Esophagus muscularis mucosa (tissue), 4 donors: ENCODE results near the gene TNP1. TPM values are rescaled to one million over a fixed set of nuclear protein-coding genes. Genes with fewer than 3 reads are reported as not detected.

Source experiments
- DNase-seq: peaks from one replicate; pipeline ENCODE4 v3.0.0-alpha.2; 2017; ENCODE audit errors: extremely low spot score
- H3K27ac ChIP-seq, 4 donors: fragments of 200-600 bp; sonication (generic); replicated peaks in 1 of 4; 1 replicate in 3 of 4; 2 replicates in 1 of 4; pipeline ENCODE4 v1.5.1; 2016 to 2019; ENCODE audit warnings: mild to moderate bottlenecking in 1 of 4
- H3K27me3 ChIP-seq, 4 donors: fragments of 200-600 bp; sonication (generic); one replicate each; pipeline versions ENCODE4 v1.5.1 to v1.6.0; 2016 to 2019
- H3K36me3 ChIP-seq, 4 donors: fragments of 200-600 bp; sonication (generic); one replicate each; pipeline ENCODE4 v1.5.1; 2016 to 2019
- H3K4me1 ChIP-seq, 4 donors: fragments of 200-600 bp; sonication (generic); one replicate each; pipeline ENCODE4 v1.5.1; 2016 to 2019
- H3K4me3 ChIP-seq, 4 donors: fragments of 200-600 bp; sonication (generic); 1 replicate in 2 of 4; 2 replicates in 2 of 4; pipeline ENCODE4 v1.5.1; 2016 to 2019; ENCODE audit warnings: mild to moderate bottlenecking in 4 of 4, moderate library complexity in 1 of 4
- H3K9me3 ChIP-seq, 4 donors: fragments of 200-600 bp; sonication (generic); 1 replicate in 3 of 4; 2 replicates in 1 of 4; pipeline ENCODE4 v1.5.1; 2016 to 2019
- CTCF ChIP-seq, 3 experiments: fragments of 200-600 bp in 2 of 3; fragments of 450-650 bp in 1 of 3; sonication (generic) in 2 of 3; IDR thresholded peaks; one replicate each; pipeline ENCODE4 v1.5.1; 2017 to 2019; ENCODE audit warnings: antibody characterized with exemption in 3 of 3, mild to moderate bottlenecking in 2 of 3, moderate library complexity in 1 of 3
- EP300 ChIP-seq: sonication (generic); formaldehyde crosslinking; IDR thresholded peaks from one replicate; pipeline ENCODE4 v1.6.1; 2017; ENCODE audit warnings: antibody characterized with exemption
- POLR2A ChIP-seq: fragments of 450-650 bp; IDR thresholded peaks from one replicate; pipeline ENCODE4 v1.6.1; 2017; ENCODE audit warnings: antibody characterized with exemption, moderate library complexity, mild to moderate bottlenecking, low read depth
- POLR2AphosphoS5 ChIP-seq, 2 donors: sonication (generic); formaldehyde crosslinking; IDR thresholded peaks; one replicate each; pipeline ENCODE4 v1.6.1; 2017; ENCODE audit warnings: antibody characterized with exemption in 2 of 2
- WGBS: methylation state at CpG from one replicate; pipeline ENCODE4 v1.1.5; 2018; 5-methylcytosine and 5-hydroxymethylcytosine counted together
- intact Hi-C: fragments of 100-400 bp; cut with DNase I; formaldehyde crosslinking; loops from one replicate; pipeline ENCODE4 v1.15.1; 2023
- total RNA-seq, 4 donors: library from RNA; depleted of rRNA; stranded (reverse); fragments of >200 nt; gene quantifications; one replicate each; pipeline versions ENCODE4 v1.1.0 to v1.2.1, GENCODE V29; 2016

TNP1 gene
- total RNA-seq, 4 donors from 2014 or later, result not detected

- Histone ChIP-seq H3K9me3 (no peaks in the 10 kb centered on the region), H3K4me1 (peaks cover 20 to 32% (median 29%) of the 10 kb centered on the region in 4 donors), H3K27me3 (no peaks in the 10 kb centered on the region), H3K36me3 (no peaks in the 10 kb centered on the region), H3K27ac (no peak overlapping the region), H3K4me3 (no peak overlapping the region)
- no peak for DNase-seq
- TF ChIP-seq CTCF (IDR thresholded peaks at IDR 0.05) (no peak), POLR2AphosphoS5 (IDR thresholded peaks at IDR 0.05) (no peak), POLR2A (no peak), EP300 (no peak)
- intact Hi-C loops, result no loop called here
- WGBS, result 49% methylated on average over 3 of the region's 3 CpGs
Observed at GRCh38 chr2:216855605-216856004, 4.3 kb downstream of the TNP1 start.

- peaks cover 23 to 37% (median 34%) of the 10 kb centered on the region in 4 donors for H3K4me1 ChIP-seq
- intact Hi-C loops, result no loop called here
- no peaks in the 10 kb centered on the region for H3K9me3 ChIP-seq
- DNase-seq, result no peak
- TF ChIP-seq CTCF (IDR thresholded peaks at IDR 0.05) (no peak), POLR2A (no peak), POLR2AphosphoS5 (IDR thresholded peaks at IDR 0.05) (no peak), EP300 (no peak)
- WGBS, result 98% methylated on average over 4 of the region's 4 CpGs
- H3K36me3 ChIP-seq, result no peaks in the 10 kb centered on the region
- no peaks in the 10 kb centered on the region for H3K27me3 ChIP-seq
- no peak overlapping the region for H3K4me3 ChIP-seq
- no peak overlapping the region for H3K27ac ChIP-seq
Observed at GRCh38 chr2:216855079-216855478, 4.8 kb downstream of the TNP1 start.

- Histone ChIP-seq H3K27me3 (no peaks in the 10 kb centered on the region), H3K36me3 (no peaks in the 10 kb centered on the region), H3K9me3 (no peaks in the 10 kb centered on the region), H3K4me1 (peaks cover 20 to 39% (median 35%) of the 10 kb centered on the region in 4 donors), H3K27ac (peak overlapping the region in 1 of 4 donors; percentile 27), H3K4me3 (no peak overlapping the region)
- intact Hi-C loops, result no loop called here
- no peak for TF ChIP-seq CTCF (IDR thresholded peaks at IDR 0.05)
- no peak for TF ChIP-seq POLR2A
- no peak for TF ChIP-seq EP300
- TF ChIP-seq POLR2AphosphoS5 (IDR thresholded peaks at IDR 0.05), result no peak
- 54% methylated on average over 1 of the region's 1 CpG for WGBS
- no peak for DNase-seq
Observed at GRCh38 chr2:216851486-216852090, 8.3 kb downstream of the TNP1 start.

- DNase-seq, result no peak
- H3K27me3 ChIP-seq, result no peaks in the 10 kb centered on the region
- no peak for TF ChIP-seq EP300
- no peak for TF ChIP-seq POLR2AphosphoS5 (IDR thresholded peaks at IDR 0.05)
- no peak for TF ChIP-seq CTCF (IDR thresholded peaks at IDR 0.05)
- no peak for TF ChIP-seq POLR2A
- H3K36me3 ChIP-seq, result no peaks in the 10 kb centered on the region
- WGBS, result 76% methylated on average over 6 of the region's 6 CpGs
- no peak overlapping the region for H3K4me3 ChIP-seq
- H3K27ac ChIP-seq, result peak overlapping the region in 3 of 4 donors; percentile 3 to 29 (median 28)
- intact Hi-C loops, result no loop called here
- H3K9me3 ChIP-seq, result no peaks in the 10 kb centered on the region
- peaks cover 13 to 31% (median 31%) of the 10 kb centered on the region in 4 donors for H3K4me1 ChIP-seq
Observed at GRCh38 chr2:216850665-216851322, 9.1 kb downstream of the TNP1 start.
